HepG2 (cell line): Measurements from ENCODE around the gene RHBDD3. TPM values are rescaled to one million over a fixed set of nuclear protein-coding genes. Genes with fewer than 3 reads are reported as not detected.

ENCODE experiments used
- CREM ChIP-seq, 2 experiments: sonication (generic) in 1 of 2; formaldehyde crosslinking in 1 of 2; IDR thresholded peaks; 2 replicates each; pipeline versions ENCODE4 v1.4.0 to v1.6.1; 2016 to 2020; ENCODE audit warnings: antibody characterized with exemption in 1 of 2, mild to moderate bottlenecking in 1 of 2, missing genetic modification reagents in 1 of 2
- PAWR ChIP-seq: sonication (generic); formaldehyde crosslinking; IDR thresholded peaks from 2 replicates; pipeline ENCODE4 v1.4.0; 2020; ENCODE audit warnings: missing genetic modification reagents, mild to moderate bottlenecking, borderline replicate concordance
- RBM22 ChIP-seq: fragments of 200-400 bp; formaldehyde crosslinking; optimal IDR thresholded peaks from 2 replicates; pipeline ENCODE3; 2017; ENCODE audit warnings: mild to moderate bottlenecking, low read length, moderate library complexity
- SMYD3 ChIP-seq: sonication (generic); formaldehyde crosslinking; IDR thresholded peaks from 2 replicates; pipeline ENCODE4 v1.8.1; 2023; ENCODE audit warnings: mild to moderate bottlenecking, missing genetic modification reagents
- SOX13 ChIP-seq, 3 experiments: fragments of 450-650 bp in 1 of 3; sonication (generic) in 1 of 3; formaldehyde crosslinking in 1 of 3; IDR thresholded peaks in 2 of 3; conservative IDR thresholded peaks in 1 of 3; 2 replicates each; pipeline versions ENCODE4 v1.5.0 to v1.6.1; 2016 to 2020; ENCODE audit warnings: antibody characterized with exemption in 1 of 3, mild to moderate bottlenecking in 1 of 3, missing compliant biosample characterization in 1 of 3, missing genetic modification reagents in 1 of 3, moderate library complexity in 1 of 3
- SRSF1 ChIP-seq: fragments of 200-400 bp; formaldehyde crosslinking; optimal IDR thresholded peaks from 2 replicates; pipeline ENCODE3; 2017; ENCODE audit warnings: mild to moderate bottlenecking, low read depth, low read length, moderate library complexity
- TAF15 ChIP-seq: fragments of 200-400 bp; formaldehyde crosslinking; IDR thresholded peaks from one replicate; pipeline ENCODE4 v1.6.1; 2018; ENCODE audit warnings: mild to moderate bottlenecking, low read depth, low read length; ENCODE audit not compliant: poor library complexity, severe bottlenecking
- ZNF556 ChIP-seq: sonication (generic); formaldehyde crosslinking; IDR thresholded peaks from 2 replicates; pipeline ENCODE4 v1.4.0; 2020; ENCODE audit warnings: mild to moderate bottlenecking, missing genetic modification reagents, borderline replicate concordance
- ZSCAN22 ChIP-seq: sonication (generic); formaldehyde crosslinking; IDR thresholded peaks from 2 replicates; pipeline ENCODE4 v1.4.0; 2020; ENCODE audit warnings: mild to moderate bottlenecking, missing genetic modification reagents
- polyA plus RNA-seq, 8 experiments: library from polyadenylated mRNA; depleted of rRNA in 3 of 8; stranded (reverse) in 7 of 8; unstranded in 1 of 8; fragments of >200 nt; fragmentation: Illumina TruSeq in 4 of 8; extraction: Trizol in 4 of 8; gene quantifications; 2 replicates each; pipeline versions ENCODE4 v1.2.1 to v1.2.3, GENCODE V29; 2011 to 2016; ENCODE audit warnings: low read depth in 4 of 8, missing spikeins in 1 of 8, mixed read lengths in 1 of 8; ENCODE audit not compliant: insufficient read depth in 1 of 8
- total RNA-seq, 5 experiments: library from RNA; depleted of rRNA; stranded (reverse); fragments of >200 nt; fragmentation: Illumina TruSeq; extraction: Trizol; gene quantifications; 2 replicates each; pipeline ENCODE4 v1.2.3, GENCODE V29; 2016; ENCODE audit warnings: low read depth in 1 of 5
- TF ChIP-seq, protein P1 (sequence below): sonication (generic); formaldehyde crosslinking; IDR thresholded peaks from 2 replicates; pipeline ENCODE4 v1.4.0; 2020; ENCODE audit warnings: mild to moderate bottlenecking, missing genetic modification reagents
- TF ChIP-seq, protein P2 (sequence below): sonication (generic); formaldehyde crosslinking; IDR thresholded peaks from 2 replicates; pipeline ENCODE4 v1.5.0; 2020; ENCODE audit warnings: mild to moderate bottlenecking, missing genetic modification reagents
- TF ChIP-seq, protein P3 (sequence below): sonication (generic); formaldehyde crosslinking; IDR thresholded peaks from 2 replicates; pipeline ENCODE4 v1.4.0; 2020; ENCODE audit warnings: missing genetic modification reagents
- TF ChIP-seq, protein P4 (sequence below): sonication (generic); formaldehyde crosslinking; IDR thresholded peaks from 2 replicates; pipeline ENCODE4 v1.8.0; 2022; ENCODE audit warnings: low read depth, missing genetic modification reagents
- TF ChIP-seq, protein P5 (sequence below): sonication (generic); formaldehyde crosslinking; IDR thresholded peaks from 2 replicates; pipeline ENCODE4 v1.8.0; 2022; ENCODE audit warnings: mild to moderate bottlenecking, missing genetic modification reagents, moderate library complexity
- TF ChIP-seq, protein P6 (sequence below): sonication (generic); formaldehyde crosslinking; IDR thresholded peaks from 2 replicates; pipeline ENCODE4 v1.4.0; 2020; ENCODE audit warnings: mild to moderate bottlenecking, missing genetic modification reagents

The RHBDD3 gene
- total and polyA plus RNA-seq, 2 of the 13 experiments (the other 11 are each of a cell fraction or from before 2014, with no cell fraction given) = 12.1 to 26.7 TPM

DNA sequence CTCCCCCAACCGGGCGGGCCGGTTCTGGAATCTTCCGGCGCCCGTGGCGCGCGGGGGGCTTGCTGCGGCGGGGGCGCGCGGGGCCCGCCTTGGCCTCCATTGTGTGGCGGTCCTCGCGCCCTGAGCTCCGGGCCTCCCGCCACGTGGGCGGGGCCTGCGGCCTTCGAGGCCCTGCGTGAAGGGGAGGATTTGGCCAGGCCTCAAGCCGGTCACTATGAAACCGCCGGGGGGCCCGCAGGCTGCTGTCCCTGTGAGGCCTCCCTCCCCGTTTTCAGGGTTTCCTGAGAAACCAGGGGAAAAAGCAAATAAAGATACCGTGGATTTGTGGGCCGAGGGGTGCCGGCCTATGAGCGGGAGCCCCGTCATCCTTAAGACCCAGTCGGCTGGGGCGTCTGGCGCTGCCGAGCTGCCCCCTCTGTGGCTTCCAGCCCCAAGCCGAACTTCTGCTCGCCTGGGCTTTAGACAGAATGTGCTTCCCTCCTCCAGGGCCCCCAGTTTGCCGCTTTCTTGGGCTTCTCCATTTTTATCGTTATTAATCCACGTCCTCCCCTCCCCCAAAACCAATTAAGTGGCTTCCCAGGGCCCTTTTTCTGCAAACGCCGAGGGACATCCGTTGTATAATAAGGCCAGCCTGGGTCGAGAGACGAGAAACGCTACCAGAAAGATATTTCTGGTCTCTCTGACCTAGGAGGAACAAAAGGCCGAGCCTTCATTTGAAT is 889 bp upstream of the RHBDD3 start (continued):
- TF ChIP-seq, protein P1, sequence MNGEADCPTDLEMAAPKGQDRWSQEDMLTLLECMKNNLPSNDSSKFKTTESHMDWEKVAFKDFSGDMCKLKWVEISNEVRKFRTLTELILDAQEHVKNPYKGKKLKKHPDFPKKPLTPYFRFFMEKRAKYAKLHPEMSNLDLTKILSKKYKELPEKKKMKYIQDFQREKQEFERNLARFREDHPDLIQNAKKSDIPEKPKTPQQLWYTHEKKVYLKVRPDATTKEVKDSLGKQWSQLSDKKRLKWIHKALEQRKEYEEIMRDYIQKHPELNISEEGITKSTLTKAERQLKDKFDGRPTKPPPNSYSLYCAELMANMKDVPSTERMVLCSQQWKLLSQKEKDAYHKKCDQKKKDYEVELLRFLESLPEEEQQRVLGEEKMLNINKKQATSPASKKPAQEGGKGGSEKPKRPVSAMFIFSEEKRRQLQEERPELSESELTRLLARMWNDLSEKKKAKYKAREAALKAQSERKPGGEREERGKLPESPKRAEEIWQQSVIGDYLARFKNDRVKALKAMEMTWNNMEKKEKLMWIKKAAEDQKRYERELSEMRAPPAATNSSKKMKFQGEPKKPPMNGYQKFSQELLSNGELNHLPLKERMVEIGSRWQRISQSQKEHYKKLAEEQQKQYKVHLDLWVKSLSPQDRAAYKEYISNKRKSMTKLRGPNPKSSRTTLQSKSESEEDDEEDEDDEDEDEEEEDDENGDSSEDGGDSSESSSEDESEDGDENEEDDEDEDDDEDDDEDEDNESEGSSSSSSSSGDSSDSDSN = no peak
- TF ChIP-seq ZSCAN22 (CRISPR knock-in tag) (no peak), ZNF556 (CRISPR knock-in tag) (no peak), CREM (IDR thresholded peaks at IDR 0.05) (no peak), CREM (CRISPR knock-in tag; IDR thresholded peaks at IDR 0.05) (no peak), SMYD3 (CRISPR knock-in tag) (0 out of 2 replicates have a peak, but pooled peaks have one; percentile 16), RBM22 (no peak), SOX13 (IDR thresholded peaks at IDR 0.05) (no peak), SOX13 (CRISPR knock-in tag; conservative IDR thresholded peaks at IDR 0.05 in 1 of 2, IDR thresholded peaks at IDR 0.05 in 1 of 2) (no peak; a peak in 1 of 4 replicates), PAWR (CRISPR knock-in tag) (no peak), TAF15 (no peak), SRSF1 (no peak)
- TF ChIP-seq, protein P2, sequence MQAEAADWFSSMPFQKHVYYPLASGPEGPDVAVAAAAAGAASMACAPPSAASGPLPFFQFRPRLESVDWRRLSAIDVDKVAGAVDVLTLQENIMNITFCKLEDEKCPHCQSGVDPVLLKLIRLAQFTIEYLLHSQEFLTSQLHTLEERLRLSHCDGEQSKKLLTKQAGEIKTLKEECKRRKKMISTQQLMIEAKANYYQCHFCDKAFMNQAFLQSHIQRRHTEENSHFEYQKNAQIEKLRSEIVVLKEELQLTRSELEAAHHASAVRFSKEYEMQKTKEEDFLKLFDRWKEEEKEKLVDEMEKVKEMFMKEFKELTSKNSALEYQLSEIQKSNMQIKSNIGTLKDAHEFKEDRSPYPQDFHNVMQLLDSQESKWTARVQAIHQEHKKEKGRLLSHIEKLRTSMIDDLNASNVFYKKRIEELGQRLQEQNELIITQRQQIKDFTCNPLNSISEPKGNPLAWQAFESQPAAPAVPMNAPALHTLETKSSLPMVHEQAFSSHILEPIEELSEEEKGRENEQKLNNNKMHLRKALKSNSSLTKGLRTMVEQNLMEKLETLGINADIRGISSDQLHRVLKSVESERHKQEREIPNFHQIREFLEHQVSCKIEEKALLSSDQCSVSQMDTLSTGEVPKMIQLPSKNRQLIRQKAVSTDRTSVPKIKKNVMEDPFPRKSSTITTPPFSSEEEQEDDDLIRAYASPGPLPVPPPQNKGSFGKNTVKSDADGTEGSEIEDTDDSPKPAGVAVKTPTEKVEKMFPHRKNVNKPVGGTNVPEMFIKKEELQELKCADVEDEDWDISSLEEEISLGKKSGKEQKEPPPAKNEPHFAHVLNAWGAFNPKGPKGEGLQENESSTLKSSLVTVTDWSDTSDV (CRISPR knock-in tag) = no peak
- TF ChIP-seq, protein P3, sequence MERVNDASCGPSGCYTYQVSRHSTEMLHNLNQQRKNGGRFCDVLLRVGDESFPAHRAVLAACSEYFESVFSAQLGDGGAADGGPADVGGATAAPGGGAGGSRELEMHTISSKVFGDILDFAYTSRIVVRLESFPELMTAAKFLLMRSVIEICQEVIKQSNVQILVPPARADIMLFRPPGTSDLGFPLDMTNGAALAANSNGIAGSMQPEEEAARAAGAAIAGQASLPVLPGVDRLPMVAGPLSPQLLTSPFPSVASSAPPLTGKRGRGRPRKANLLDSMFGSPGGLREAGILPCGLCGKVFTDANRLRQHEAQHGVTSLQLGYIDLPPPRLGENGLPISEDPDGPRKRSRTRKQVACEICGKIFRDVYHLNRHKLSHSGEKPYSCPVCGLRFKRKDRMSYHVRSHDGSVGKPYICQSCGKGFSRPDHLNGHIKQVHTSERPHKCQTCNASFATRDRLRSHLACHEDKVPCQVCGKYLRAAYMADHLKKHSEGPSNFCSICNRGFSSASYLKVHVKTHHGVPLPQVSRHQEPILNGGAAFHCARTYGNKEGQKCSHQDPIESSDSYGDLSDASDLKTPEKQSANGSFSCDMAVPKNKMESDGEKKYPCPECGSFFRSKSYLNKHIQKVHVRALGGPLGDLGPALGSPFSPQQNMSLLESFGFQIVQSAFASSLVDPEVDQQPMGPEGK (CRISPR knock-in tag) = peak; percentile 24; the same call in 1 of the 2 replicates
- TF ChIP-seq, protein P4, sequence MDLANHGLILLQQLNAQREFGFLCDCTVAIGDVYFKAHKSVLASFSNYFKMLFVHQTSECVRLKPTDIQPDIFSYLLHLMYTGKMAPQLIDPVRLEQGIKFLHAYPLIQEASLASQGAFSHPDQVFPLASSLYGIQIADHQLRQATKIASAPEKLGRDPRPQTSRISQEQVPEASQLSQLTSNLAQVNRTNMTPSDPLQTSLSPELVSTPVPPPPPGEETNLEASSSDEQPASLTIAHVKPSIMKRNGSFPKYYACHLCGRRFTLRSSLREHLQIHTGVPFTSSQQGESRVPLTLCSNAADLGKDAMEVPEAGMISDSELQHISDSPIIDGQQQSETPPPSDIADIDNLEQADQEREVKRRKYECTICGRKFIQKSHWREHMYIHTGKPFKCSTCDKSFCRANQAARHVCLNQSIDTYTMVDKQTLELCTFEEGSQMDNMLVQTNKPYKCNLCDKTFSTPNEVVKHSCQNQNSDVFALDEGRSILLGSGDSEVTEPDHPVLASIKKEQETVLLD (CRISPR knock-in tag) = peak; percentile 72
- TF ChIP-seq, protein P5, sequence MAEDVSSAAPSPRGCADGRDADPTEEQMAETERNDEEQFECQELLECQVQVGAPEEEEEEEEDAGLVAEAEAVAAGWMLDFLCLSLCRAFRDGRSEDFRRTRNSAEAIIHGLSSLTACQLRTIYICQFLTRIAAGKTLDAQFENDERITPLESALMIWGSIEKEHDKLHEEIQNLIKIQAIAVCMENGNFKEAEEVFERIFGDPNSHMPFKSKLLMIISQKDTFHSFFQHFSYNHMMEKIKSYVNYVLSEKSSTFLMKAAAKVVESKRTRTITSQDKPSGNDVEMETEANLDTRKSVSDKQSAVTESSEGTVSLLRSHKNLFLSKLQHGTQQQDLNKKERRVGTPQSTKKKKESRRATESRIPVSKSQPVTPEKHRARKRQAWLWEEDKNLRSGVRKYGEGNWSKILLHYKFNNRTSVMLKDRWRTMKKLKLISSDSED (CRISPR knock-in tag) = no peak
- TF ChIP-seq, protein P6, sequence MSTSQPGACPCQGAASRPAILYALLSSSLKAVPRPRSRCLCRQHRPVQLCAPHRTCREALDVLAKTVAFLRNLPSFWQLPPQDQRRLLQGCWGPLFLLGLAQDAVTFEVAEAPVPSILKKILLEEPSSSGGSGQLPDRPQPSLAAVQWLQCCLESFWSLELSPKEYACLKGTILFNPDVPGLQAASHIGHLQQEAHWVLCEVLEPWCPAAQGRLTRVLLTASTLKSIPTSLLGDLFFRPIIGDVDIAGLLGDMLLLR (CRISPR knock-in tag) = peak; percentile 48
